ENCODE data around the gene LRRK1.

LRRK1 gene

DNA sequence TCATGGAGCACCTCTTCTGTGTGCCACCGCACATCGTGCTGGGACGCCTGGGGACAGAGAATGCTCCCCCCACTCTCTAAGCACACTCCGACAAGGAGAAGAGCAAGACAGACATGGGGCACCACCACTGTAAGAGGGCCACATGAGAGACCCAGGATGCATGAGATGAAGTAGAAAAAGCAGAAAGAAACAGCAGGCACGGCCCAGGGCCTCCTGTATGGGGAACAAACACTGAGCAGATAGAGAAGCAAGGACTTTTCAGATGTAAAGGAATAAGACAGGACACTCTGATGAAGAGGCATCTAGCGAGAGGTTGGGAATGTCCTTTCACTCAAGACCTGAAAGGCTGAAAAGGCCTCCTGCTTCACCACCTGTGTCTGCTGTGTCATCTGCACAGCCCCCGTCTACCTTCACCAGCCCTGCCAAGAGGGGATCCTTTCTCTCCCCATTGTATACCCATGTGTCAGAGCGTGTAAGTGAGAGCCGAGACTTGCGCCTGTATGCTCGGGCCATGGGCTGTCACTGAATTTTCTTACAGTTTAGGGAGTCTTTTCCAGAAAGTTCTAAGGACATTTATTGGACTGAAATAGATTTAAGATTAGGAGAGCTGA is 125.6 kb downstream of the LRRK1 start:
- DNase-seq (ENCODE audit: low read depth): no peak

DNA sequence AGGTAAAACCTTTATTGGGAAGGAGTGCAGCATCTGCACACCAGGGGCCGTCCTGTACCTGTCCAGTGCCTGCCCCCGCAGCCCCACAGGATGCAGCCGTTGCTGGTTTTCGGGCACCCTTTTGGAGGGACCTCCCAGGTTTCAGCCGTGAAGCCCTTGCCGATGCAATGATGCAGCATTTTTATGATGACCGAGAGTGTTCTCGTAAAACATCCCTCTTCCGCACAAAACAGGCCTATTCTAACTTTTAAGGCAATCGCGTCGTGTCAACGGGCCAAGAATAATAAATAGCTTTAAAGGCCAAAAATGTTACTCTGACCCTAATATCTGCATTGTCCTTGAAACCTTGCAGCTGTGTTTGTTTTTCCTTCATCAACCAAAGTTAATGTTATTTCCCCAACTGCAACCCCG is 126.1 kb downstream of the LRRK1 start:
- no peak for DNase-seq (ENCODE audit: low read depth)

DNA sequence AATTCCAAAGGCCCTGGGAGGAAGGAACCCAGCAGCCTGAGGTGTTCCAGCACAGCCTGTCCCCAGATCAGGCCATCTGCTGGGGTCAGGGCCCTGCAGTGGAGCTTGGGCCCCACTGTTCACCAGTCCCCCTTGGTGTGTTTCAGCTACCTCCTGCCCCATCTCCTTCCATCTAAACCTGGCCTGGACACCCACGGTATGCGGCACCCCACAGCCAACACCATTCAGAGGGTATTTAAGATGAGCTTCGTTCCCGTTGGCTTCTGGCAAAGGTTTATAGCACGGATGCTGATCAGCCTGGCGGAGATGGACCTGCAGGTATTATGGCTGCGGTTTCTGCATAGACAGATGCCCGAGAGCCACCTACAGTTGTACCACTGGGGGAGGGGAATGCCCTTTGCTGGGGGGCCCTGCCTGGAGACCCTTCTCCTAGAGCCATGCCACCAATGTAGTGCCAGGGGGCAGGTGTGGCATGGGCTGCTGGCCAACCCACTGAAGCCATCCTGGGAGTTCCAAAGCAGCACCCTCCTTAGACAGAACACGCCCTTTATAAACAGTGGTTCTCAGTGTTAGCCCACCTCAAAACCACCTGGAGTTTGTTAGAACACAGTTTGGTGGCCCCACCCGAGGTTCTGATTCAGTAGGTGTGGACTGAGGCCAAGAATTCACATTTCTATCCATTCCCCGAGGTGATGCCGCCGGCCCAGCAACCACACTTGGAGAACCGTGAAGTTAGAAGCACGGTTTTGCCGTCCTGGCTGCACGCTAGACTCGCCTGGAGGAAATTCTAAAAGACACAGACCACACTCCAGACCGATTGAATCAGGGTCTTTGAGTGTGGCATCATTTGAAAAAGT is 126.9 kb downstream of the LRRK1 start:
- DNase-seq (ENCODE audit: low read depth): no peak

DNA sequence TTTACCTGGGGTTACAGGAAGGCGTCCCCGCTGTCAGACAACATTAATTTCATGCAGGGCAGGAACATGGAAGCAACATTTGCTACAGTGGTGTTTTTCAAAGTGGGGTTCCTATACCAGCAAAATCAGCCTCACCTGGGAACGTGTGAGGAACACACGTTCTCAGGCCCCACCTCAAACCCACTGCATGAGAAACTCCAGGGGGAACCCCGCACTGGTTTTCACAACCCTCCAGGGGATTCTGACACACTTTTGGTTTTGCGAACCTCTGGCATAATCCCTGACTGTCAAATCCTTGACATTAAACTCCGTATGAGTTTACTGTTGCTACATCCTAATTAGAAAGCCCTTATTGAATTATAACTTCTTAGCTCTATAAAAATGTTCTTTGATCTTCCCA is 127.7 kb downstream of the LRRK1 start:
- DNase-seq (ENCODE audit: low read depth): no peak

DNA sequence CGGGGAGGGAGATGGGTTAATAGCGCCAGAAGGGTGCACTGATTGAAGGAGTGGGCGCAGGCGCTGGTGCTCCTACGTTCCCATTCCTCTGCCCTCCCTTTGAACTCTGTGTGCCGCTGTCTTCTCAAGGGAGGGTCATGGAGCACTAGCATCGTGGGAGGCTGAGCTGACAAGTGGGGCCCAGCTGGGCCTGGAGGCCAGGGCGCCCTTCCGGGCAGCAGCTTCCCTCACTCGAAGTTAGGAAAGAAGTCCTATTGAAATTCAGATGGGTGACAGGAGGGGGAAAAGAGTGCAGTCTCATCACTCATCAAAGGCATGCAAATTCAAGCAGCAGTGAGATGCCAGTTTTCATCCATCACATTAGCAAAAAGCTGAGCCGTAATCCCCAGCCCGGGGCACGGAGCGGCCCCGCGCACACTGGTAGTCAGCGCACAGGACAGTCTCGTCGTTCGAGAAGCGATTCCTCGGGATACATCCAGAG is 128.2 kb downstream of the LRRK1 start:
- DNase-seq (ENCODE audit: low read depth): no peak

DNA sequence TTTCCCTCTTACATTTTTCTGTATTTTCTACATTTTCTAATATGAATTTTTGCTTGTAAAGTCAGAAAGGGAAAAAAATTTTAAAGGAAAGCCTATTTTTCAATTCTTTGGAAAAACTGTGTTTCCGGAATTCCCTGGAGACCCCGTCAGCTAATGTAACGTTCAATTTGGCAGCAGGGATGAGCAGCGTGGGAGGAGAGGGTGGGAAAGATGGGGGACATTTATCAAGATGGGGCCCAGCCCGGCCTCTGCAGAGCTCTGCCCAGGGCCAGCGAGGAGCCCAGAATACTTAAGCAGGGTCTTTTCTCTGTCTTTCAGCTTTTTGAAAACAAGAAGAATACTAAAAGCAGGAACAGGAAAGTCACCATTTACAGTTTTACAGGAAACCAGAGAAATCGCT is 129.0 kb downstream of the LRRK1 start:
- DNase-seq (ENCODE audit: low read depth): no peak

DNA sequence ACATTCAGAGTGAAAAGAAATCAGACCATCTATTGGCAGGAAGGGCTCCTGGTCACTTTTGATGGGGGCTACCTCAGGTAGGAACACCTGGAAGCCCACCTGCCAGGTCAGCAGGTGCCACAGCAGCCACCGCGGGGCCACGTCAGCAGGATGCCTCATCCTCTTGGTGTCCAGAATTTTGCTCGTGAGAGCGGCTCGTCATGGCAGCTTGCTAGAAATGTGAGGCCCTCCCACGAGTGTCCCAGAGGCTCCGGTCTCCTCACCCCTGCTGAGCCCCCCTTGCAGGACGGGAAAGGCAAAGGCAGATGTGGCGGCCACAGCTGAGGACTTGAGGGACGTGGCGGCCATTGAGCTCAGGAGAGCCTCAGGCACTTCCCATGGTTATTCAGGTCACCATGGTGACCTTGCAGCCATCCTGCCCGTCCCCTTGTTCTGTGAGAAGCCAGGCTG is 129.4 kb downstream of the LRRK1 start:
- DNase-seq (ENCODE audit: low read depth): no peak

DNA sequence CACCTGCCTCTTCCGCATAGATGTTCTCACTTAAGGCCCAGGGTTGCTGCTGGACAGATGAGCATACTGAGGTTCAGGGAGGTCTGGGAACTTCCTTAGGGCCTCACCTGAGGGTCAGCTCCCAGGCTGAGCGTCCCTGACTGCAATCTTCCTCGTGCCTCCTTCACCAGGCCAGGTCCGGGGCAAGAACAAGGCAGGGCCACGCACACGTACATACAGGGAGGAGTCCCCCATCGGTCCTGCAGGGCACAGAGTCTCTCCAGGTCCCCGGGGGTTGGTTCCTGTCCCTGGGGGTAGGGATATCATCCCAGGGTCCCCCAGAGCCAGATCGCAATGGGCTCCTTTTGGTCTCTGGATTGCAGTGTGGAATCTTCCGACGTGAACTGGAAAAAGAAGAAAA is 130.1 kb downstream of the LRRK1 start:
- DNase-seq (ENCODE audit: low read depth): no peak

DNA sequence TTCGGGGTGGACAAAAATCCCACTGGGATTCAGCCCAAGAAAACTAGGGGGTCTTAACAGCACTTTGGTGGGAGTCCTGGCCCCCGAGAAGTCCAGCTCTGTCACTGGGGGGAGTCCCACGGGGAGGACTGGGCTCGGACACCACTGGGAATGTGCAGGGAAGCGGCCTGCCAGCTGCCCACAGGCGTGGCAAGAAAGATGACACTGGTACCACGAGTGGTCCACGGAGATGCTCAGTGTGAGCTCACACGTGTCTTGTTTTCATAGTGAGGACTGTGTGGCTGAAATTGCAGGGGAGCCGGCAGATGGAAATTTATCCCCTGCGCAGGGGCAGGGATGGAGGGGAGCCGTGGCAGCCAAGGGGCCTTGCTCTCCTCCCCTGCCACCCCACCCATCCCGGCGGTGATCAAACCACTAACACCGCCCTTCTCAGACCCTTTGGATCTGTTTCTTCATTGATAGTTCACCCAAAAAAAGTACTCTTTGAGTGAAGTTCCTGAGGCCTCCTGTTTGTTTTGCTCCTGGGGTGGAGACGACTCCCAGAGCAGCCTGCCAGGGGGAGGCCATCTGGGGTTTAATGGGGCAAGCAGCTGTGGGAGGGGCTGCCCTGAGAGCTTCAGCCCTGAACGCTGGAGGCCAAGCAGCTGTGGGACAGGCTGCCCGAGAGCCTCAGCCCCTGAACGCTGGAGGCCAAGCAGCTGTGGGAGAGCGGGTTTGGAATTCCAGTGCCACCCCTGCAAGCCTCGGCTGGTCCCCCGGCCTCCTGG is 130.9 kb downstream of the LRRK1 start:
- no peak for DNase-seq (ENCODE audit: low read depth)

DNA sequence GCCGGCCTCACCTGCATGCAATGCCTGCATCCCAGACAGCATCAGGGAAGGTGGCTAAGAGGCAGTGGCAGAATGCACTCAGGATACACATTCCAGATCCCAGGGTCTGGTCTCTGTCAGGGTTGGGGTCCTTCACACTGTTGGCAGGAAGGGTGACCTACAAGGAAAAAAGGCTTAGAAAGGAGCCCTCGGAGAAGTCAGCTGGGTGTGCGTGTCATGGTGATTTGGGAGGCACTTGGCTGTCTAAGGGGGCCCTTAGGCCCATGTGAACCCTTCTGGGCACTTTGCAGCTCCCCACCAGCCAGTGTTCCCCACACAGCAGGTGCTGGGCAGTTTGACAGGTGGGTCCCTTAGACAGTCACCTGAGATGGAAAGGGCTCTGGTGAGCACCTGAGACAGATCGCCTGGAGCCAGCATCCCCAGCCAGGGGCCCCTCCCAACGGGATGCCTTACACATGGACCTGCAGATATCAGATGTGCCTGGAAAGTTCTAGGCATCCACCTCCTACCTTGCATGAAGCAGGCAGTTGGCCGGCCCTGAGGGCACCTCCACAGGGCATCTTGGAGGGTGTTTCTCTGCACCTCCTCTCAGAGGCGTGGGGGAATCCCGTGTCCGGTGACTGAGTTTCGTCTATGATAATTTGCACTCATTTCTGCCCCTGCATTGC is 131.6 kb downstream of the LRRK1 start:
- DNase-seq (ENCODE audit: low read depth): no peak

DNA sequence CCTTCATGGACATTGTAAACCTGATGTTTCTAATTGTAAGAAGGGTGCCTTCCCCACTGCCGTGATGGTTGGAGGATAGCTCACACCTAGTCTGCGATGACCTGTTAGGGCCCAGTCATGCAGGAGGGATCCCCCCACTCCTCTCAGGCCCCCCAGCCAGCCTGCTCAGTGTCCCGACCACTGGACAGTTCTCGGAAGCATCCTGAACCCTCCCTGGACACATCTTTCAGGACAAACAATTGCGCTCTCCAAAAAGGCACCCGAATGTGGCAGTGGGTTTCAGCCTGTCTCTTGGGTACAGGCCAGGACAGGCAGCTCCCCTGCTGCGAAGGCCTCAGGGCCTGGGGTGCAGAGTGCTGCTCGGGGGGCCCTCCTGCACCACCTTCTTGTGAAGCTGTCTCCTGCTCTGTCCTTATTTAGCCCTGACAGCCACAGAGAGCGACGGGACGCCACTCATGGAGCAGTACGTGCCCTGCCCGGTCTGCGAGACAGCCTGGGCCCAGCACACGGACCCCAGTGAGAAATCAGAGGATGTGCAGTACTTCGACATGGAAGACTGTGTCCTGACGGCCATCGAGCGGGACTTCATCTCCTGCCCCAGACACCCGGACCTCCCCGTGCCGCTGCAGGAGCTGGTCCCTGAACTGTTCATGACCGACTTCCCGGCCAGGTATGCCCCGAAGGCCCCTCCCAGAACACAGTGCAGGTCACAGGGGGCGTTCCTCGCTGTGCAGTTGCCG is 132.3 kb downstream of the LRRK1 start:
- no peak for DNase-seq (ENCODE audit: low read depth)

DNA sequence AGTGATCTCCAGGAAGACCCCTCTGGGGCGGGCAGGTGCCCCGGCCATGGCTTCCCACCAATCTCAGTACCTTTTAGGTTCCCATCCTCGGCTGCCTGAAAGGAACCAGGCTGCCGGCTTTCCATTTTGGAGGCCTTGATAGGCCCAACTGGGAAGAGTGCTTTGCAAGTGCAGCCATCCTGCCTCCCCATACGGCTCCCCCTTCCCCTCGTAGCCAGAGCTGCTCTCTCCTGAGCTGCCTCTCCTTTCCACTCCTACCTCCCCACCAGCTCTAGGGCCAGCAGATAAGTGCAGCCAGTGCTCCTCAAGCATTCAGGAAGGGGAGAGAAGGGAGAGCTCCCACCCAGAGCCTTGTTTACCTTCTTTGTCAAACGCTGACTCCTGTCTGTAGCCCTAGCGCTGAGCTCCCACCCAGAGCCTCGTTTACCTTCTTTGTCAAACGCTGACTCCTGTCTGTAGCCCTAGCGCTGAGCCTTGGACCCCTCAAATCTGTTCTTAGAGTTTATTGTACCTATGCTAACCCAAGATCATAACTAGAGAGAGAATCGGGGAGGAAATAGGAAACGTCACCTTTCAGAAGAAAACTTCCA is 133.0 kb downstream of the LRRK1 start:
- DNase-seq (ENCODE audit: low read depth): no peak

DNA sequence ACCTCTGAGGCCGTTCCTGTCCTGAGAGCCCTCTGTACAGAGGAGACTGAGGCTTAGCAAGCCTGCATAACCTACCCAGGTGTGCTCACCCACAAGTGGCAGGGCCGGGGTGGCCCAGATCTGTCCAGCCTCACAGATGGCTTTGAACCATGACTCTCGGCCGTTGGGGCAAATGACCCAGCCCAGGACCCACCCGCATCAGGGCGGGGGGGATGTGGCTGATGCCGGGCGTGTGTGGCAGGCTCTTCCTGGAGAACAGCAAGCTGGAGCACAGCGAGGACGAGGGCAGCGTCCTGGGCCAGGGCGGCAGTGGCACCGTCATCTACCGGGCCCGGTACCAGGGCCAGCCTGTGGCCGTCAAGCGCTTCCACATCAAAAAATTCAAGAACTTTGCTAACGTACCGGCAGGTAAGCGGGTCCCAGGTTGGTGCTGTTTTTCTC is 133.5 kb downstream of the LRRK1 start:
- DNase-seq (ENCODE audit: low read depth): no peak

DNA sequence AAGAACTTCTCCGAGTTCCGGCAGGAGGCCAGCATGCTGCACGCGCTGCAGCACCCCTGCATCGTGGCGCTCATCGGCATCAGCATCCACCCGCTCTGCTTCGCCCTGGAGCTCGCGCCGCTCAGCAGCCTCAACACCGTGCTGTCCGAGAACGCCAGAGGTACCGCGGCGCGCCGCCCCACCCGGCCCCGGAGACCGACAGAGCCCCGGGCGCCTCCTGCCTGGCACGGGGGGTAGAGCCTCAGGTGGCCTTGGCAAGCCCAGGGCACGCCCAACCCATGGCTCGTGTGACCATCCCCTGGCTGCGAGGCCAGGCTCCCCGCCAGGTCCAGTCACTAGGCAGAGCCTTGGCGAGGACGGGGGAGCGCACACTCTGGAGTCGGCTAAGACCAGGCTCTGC is 134.1 kb downstream of the LRRK1 start:
- DNase-seq (ENCODE audit: low read depth): no peak

DNA sequence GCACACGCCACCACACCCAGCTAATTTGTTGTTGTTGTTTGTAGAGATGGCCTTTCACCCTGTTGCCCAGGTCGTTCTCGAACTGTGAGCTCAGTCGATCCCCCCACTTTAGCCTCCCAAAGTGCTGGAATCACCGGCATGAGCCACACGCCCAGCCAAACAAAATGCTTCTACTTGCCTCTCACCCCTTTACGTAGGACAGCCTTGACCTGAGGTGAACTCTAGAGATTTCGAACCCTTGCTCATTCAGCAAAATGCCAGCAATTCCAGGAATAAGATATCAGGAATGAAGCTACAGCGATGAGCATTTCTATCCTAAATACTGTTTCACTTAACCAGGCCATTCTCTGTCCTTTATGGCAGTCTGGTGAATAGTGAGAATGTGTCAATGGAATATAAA is 135.0 kb downstream of the LRRK1 start:
- no peak for DNase-seq (ENCODE audit: low read depth)

DNA sequence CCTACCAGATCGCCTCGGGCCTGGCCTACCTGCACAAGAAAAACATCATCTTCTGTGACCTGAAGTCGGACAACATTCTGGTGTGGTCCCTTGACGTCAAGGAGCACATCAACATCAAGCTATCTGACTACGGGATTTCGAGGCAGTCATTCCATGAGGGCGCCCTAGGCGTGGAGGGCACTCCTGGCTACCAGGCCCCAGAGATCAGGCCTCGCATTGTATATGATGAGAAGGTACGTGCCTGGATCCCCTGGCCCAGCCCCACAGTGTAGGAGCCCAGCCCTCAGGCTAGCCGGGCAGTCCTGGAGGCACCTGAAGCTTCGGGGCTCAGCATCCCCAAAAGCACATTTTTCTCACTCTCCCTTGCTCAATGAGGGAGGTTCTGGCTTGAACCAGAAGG is 135.8 kb downstream of the LRRK1 start:
- DNase-seq (ENCODE audit: low read depth): no peak

DNA sequence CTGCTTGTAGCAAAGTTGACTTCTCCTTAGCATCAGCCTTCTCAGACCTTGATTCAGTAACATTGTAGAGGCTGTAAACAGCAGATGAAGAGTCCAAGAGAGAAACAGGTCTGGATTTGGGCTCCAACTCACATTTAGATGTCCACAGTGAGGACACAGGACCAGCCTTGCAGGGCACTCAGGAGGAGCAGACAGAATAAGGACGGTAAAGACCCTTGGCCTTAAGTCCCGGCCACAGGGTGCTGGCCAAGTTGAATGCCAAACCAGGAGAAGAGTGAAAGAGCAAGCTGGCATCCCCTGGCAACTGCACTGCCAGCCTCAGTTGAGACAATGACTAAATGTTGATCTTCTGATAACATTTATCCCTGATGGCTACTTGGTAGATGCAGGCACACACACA is 136.3 kb downstream of the LRRK1 start:
- DNase-seq (ENCODE audit: low read depth): no peak

DNA sequence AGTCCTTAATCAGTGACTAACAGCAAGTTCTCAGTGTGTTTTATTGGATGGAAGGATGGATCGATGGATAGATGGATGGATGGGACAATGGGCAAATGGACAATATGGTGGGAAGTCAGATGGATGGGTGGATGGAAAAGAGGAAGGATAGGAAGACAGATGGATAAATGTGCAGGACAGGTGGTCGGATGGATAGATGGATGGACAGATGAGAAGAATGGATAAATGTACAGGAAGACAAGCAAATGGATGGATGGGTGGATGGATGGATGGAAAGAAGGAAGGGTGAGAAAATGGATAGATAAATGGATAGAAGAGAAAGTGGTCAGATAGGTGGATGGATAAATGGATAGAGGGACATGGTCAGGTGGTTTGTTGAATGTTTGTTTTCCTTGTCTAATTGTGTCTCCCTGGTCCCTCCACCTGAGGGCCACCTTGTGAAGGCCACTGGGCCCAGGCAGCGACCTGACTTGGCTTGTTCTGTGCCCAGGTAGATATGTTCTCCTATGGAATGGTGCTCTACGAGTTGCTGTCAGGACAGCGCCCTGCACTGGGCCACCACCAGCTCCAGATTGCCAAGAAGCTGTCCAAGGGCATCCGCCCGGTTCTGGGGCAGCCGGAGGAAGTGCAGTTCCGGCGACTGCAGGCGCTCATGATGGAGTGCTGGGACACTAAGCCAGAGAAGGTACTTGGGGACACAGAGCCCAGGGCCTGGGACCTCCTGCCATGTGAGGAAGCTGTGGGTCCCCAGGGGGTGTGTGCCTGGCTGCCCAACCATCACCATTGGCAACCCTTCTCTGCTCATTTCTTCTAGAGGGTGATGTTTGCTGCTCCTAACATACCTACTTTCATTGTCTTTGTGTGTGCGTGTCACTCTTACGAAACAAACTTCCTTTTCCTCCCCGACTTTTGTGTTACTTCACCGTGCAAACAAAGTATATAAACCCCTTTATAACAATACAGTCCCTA is 137.5 kb downstream of the LRRK1 start:
- DNase-seq (ENCODE audit: low read depth): no peak

DNA sequence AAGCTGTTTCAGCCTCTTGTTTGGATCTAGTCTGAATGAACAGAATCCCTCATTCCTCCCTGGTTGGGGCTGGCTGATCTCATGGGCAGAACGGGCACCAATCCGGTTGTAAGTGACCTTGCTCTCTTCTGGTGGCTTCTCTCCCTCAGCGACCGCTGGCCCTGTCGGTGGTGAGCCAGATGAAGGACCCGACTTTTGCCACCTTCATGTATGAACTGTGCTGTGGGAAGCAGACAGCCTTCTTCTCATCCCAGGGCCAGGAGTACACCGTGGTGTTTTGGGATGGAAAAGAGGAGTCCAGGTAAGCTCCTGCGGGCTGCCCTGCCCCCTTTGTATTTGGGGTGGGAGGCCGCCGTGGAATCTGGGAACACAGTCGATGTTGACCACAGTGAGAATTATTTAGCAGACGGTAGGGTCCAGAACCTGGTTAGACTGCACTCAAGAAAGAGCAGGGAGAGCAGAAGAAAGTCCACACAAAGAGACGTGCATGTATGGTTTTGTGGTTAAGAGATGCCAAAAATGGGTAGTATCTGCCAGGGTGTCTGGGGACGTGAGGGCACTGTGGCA is 138.8 kb downstream of the LRRK1 start:
- no peak for DNase-seq (ENCODE audit: low read depth)

DNA sequence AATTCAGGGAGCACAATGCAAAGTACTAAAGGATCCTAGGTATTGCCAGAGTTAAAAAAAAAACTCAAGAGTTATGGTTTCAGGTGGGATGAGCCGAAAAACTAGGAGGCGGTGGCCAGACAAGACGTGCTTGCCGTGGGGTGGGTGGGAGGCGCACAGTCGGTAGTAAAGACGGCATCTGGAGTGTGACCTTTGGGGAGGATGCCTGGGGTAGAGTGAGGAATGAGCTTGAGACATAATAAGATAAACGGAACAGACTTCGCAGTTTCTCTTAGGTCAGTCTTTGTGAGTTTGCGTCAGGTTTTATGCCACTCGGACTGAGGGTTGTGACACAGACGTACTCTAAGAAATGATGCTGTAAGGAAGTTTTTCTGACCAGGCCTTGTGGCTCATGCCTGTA is 139.6 kb downstream of the LRRK1 start:
- no peak for DNase-seq (ENCODE audit: low read depth)

Measured in stimulated activated CD4-positive, alpha-beta T cell treated with anti-CD3 and anti-CD28 coated beads, Interleukin-2, amount 100 ng/mL, for 4 hours (primary cell).